Stimulated activated memory B cell treated with anti-CD40 and anti-IgM and Interleukin-4, amounts not matched to agents 10 μg/mL and 1 μg/mL and 100 μg/mL, for 72 hours (primary cell): Measurements from ENCODE around the gene UVSSA.
A peak's percentile ranks its signal among the peaks of the same experiment; 100 is the strongest.

Experiments used
- ATAC-seq: fragments of 150-1000 bp; cut with Tn5 transposase; 2 replicates; pipeline ENCODE4 v1.10.0; 2021
- H3K27ac Mint-ChIP-seq: one replicate; pipeline ENCODE4 v1.8.0; 2022; ENCODE audit warnings: mild to moderate bottlenecking, mixed read lengths
- H3K27me3 Mint-ChIP-seq: one replicate; pipeline ENCODE4 v1.8.0; 2022; ENCODE audit warnings: mixed read lengths
- H3K36me3 Mint-ChIP-seq: one replicate; pipeline ENCODE4 v1.8.0; 2022; ENCODE audit warnings: mixed read lengths
- H3K4me1 Mint-ChIP-seq: one replicate; pipeline ENCODE4 v1.8.0; 2022; ENCODE audit warnings: mixed read lengths
- H3K4me3 Mint-ChIP-seq: one replicate; pipeline ENCODE4 v1.8.0; 2022; ENCODE audit warnings: mild to moderate bottlenecking, moderate library complexity, mixed read lengths
- H3K9me3 Mint-ChIP-seq: one replicate; pipeline ENCODE4 v1.8.0; 2022; ENCODE audit warnings: mixed read lengths

The UVSSA gene

GRCh38 chr4:1360423-1361283 is 13.6 kb downstream of the UVSSA start:
- H3K27ac Mint-ChIP-seq = no peak overlapping the region
- no peak overlapping the region for H3K4me3 Mint-ChIP-seq
- no peak for ATAC-seq
- no peaks in the 10 kb centered on the region for H3K9me3 Mint-ChIP-seq
- H3K27me3 Mint-ChIP-seq = no peaks in the 10 kb centered on the region
- peaks cover 8% of the 10 kb centered on the region for H3K4me1 Mint-ChIP-seq
- H3K36me3 Mint-ChIP-seq = peaks cover 18% of the 10 kb centered on the region

- H3K27ac Mint-ChIP-seq = no peak overlapping the region
These were observed 14.4 kb downstream of the UVSSA start for GRCh38 chr4:1361431-1361830.

GRCh38 chr4:1362046-1362445 is 15.0 kb downstream of the UVSSA start:
- Mint-ChIP-seq H3K27me3 (no peaks in the 10 kb centered on the region), H3K9me3 (no peaks in the 10 kb centered on the region), H3K4me3 (no peak overlapping the region), H3K4me1 (peaks cover 9% of the 10 kb centered on the region), H3K36me3 (peaks cover 18% of the 10 kb centered on the region), H3K27ac (no peak overlapping the region)
- ATAC-seq = no peak

More at GRCh38 chr4:1361431-1361830, 14.4 kb downstream of the UVSSA start:
- H3K27me3 Mint-ChIP-seq = no peaks in the 10 kb centered on the region
- H3K4me3 Mint-ChIP-seq = no peak overlapping the region
- peaks cover 19% of the 10 kb centered on the region for H3K36me3 Mint-ChIP-seq
- peaks cover 10% of the 10 kb centered on the region for H3K4me1 Mint-ChIP-seq
- no peaks in the 10 kb centered on the region for H3K9me3 Mint-ChIP-seq
- no peak for ATAC-seq

GRCh38 chr4:1362521-1362920 is 15.5 kb downstream of the UVSSA start:
- ATAC-seq = no peak
- Mint-ChIP-seq H3K36me3 (peaks cover 20% of the 10 kb centered on the region), H3K4me1 (peaks cover 9% of the 10 kb centered on the region), H3K27me3 (no peaks in the 10 kb centered on the region), H3K4me3 (no peak overlapping the region), H3K9me3 (no peaks in the 10 kb centered on the region), H3K27ac (no peak overlapping the region)

- ATAC-seq = no peak
- Mint-ChIP-seq H3K27ac (no peak overlapping the region), H3K27me3 (no peaks in the 10 kb centered on the region), H3K9me3 (no peaks in the 10 kb centered on the region), H3K36me3 (peaks cover 23% of the 10 kb centered on the region), H3K4me1 (peaks cover 9% of the 10 kb centered on the region), H3K4me3 (no peak overlapping the region)
These were observed 16.5 kb downstream of the UVSSA start for GRCh38 chr4:1363513-1363912.

DNA sequence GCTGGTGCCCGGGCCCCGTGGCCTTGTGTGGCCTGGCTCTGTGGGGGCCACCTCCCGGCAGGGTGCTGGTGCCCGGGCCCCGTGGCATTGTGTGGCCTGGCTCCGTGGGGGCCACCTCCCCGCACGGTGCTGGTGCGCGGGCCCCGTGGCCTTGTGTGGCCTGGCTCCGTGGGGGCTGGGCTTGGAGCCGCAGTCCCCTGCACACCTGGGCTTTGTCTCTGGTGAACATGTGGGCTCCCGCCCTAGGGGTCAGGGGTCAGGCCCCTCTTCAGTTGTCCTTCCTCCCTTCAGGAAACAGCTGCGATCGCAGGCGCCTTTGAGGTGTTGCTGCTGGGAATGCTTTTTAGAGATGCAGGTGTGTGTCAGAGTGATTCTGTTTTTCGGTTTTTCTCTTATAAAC is 17.2 kb downstream of the UVSSA start:
- no peak for ATAC-seq
- peaks cover 9% of the 10 kb centered on the region for H3K4me1 Mint-ChIP-seq
- H3K27me3 Mint-ChIP-seq = no peaks in the 10 kb centered on the region
- H3K36me3 Mint-ChIP-seq = peaks cover 25% of the 10 kb centered on the region
- no peak overlapping the region for H3K4me3 Mint-ChIP-seq
- no peak overlapping the region for H3K27ac Mint-ChIP-seq
- H3K9me3 Mint-ChIP-seq = no peaks in the 10 kb centered on the region

DNA sequence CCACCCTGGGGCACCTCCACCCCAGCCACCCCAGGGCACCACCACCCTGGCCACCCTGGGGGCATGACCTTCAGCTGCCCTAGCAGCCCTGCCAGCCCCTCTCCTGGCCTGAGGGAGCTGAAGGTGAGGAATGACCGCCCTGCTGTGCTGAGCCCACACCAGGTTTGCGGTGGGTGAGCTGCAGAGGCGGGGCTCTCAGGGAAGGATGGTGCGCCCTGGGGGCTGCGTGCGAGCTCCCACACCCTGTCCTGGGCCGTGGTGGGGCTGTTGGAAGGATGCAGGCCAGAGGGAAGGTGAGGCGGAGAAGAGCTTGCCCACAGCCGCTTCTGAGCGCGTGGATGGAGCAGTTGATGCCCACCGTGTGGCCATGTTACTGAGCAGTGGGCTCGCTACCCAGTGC is 17.7 kb downstream of the UVSSA start:
- no peaks in the 10 kb centered on the region for H3K27me3 Mint-ChIP-seq
- no peak overlapping the region for H3K4me3 Mint-ChIP-seq
- H3K36me3 Mint-ChIP-seq = peaks cover 29% of the 10 kb centered on the region
- H3K4me1 Mint-ChIP-seq = peaks cover 9% of the 10 kb centered on the region
- H3K27ac Mint-ChIP-seq = no peak overlapping the region
- no peaks in the 10 kb centered on the region for H3K9me3 Mint-ChIP-seq
- no peak for ATAC-seq

DNA sequence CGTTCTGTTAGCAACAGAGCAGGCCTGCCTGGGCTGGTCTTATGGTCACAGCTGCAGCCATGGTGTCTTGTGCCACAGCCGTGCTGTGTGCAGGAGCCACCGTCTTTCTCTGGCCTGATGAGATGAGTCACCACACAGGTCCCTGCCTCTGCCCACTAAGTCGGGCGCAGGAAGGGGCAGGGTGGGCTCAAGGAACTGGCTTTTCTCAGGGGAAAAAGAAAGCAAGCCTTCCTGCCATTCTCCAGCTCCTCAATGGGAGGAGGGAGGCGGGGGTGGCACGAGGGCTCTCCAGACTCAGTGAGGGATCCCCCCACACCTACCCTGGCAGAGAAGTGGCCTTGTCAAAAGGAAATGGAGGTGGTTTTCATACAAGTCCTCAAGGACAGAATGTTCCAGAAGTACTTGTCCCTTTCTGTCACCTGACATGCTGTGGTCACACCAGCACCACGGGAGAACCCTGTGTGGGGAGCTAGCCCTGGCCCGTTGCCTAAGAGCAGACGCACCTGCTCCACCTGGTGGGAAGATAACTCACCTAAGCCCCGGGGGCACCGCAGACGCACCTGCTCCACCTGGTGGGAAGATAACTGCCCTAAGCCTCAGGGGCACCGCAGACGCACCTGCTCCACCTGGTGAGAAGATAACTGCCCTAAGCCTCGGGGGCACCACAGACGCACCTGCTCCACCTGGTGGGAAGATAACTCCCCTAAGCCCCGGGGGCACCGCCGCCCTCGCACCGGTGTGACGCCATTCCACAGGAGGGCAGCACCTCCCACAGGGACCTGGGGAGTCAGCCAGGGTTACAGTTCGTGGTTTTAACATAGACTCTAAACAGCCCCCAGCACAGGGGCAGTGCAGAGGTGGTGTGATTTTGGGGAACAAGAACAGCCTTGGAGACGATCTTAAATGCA is 18.5 kb downstream of the UVSSA start:
- Mint-ChIP-seq H3K4me1 (peaks cover 9% of the 10 kb centered on the region), H3K9me3 (no peaks in the 10 kb centered on the region), H3K36me3 (peaks cover 30% of the 10 kb centered on the region), H3K27me3 (no peaks in the 10 kb centered on the region), H3K27ac (peak overlapping the region; percentile 36), H3K4me3 (no peak overlapping the region)
- ATAC-seq = no peak

DNA sequence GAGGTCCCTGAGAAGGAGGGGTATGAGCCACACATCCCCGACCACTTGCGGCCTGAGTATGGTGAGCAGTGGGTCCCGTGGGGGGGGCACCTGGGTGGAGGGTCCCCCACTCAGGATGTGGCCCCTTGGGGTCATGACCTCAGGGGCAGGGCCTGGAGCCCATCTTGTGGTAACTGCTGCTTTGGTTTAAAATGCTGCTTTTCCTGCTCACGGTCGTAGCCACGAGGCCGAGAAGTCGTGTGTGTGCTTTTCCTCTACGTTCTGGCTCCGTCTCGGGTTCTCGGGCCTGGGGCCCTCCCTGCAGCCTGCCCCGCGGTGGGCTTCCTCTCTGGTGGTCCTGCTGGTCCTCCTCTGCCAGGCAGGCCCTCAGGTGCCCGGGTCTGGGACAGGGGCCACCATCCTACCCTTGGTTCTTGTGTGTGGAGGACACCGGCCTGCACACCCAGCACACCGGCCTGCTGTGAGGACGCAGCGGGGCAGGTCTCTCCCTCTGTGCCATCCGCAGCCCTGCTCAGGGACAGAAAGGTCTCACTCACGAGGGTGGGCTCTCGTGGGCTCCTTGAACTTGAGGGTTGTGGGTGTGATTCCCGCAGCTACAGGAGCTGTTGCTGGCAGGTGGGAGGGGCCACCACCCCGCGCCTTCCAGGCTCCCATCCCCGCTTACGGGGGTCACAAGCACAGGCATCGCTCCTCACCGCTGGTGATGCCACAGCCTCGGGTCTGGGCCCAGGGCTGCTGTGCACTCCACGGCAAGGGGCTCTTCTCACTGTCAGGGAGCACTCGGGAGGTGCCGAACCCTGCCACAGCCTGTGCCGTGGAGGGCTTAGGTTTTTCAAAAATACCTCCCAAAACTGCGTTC is 19.6 kb downstream of the UVSSA start:
- no peak for ATAC-seq
- peaks cover 40% of the 10 kb centered on the region for H3K36me3 Mint-ChIP-seq
- H3K27ac Mint-ChIP-seq = no peak overlapping the region
- no peaks in the 10 kb centered on the region for H3K9me3 Mint-ChIP-seq
- H3K4me3 Mint-ChIP-seq = no peak overlapping the region
- no peaks in the 10 kb centered on the region for H3K27me3 Mint-ChIP-seq
- peaks cover 9% of the 10 kb centered on the region for H3K4me1 Mint-ChIP-seq

GRCh38 chr4:1367230-1367935 is 20.4 kb downstream of the UVSSA start:
- Mint-ChIP-seq H3K9me3 (no peaks in the 10 kb centered on the region), H3K4me3 (no peak overlapping the region), H3K27me3 (no peaks in the 10 kb centered on the region), H3K27ac (no peak overlapping the region), H3K4me1 (peaks cover 9% of the 10 kb centered on the region), H3K36me3 (peaks cover 42% of the 10 kb centered on the region)
- ATAC-seq = no peak

GRCh38 chr4:1367936-1368289 is 20.9 kb downstream of the UVSSA start:
- Mint-ChIP-seq H3K9me3 (peaks cover 2% of the 10 kb centered on the region), H3K4me3 (no peak overlapping the region), H3K27me3 (no peaks in the 10 kb centered on the region), H3K27ac (no peak overlapping the region), H3K36me3 (peaks cover 47% of the 10 kb centered on the region), H3K4me1 (peaks cover 9% of the 10 kb centered on the region)
- no peak for ATAC-seq

DNA sequence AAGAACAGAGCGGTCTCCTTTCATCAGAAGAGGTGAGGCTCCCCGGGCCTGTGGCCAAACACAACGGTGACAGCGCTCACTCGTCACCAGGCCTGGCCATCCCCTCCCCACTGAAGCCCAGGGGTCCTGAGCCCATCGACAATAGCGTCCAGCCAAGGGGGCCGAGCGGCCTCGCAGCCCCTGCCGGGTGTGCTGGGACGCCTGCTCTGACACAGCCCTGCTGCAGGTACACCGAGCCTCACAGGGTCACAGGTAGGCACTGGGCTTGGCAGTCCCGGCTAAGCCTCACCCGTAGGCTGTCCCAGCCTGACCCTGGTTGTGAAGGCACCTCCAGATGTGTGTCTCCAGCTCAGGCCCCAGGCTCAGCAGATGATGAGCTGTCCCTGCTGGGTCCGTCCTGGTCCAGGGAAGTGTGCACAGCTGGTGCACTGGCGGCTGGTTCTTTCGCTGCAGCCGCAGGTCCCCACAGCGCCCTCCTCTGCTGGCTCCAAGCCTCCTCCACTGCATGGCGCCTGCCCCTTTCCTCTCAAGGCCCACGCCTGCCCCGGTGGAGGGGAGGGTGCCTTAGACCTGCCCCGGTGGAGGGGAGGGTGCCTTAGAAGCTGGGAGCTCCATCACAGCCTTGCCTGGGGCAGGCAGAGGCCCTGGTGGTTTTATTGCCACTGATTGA is 21.5 kb downstream of the UVSSA start:
- Mint-ChIP-seq H3K4me3 (no peak overlapping the region), H3K27me3 (no peaks in the 10 kb centered on the region), H3K27ac (no peak overlapping the region), H3K9me3 (peaks cover 2% of the 10 kb centered on the region), H3K4me1 (peaks cover 9% of the 10 kb centered on the region), H3K36me3 (peaks cover 54% of the 10 kb centered on the region)
- ATAC-seq = no peak

DNA sequence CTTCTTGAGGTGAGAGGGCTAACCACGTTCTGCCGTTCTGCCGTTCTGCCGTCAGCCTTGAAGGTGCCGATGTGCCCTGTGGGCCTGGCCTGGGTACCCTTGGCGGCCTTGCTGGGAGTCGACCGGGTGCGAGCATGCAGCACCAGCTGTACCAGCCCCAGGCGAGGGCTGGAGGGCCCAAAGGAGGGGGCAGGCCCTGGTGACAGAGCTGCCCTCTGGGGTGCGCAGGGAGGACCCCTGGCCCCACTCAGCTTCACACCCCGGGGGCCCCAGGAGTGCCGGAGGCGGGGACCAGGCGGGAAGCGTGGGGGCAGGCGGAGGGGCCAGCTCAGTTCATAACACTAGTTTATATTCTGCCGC is 22.1 kb downstream of the UVSSA start:
- Mint-ChIP-seq H3K4me1 (peaks cover 9% of the 10 kb centered on the region), H3K27ac (no peak overlapping the region), H3K27me3 (no peaks in the 10 kb centered on the region), H3K9me3 (peaks cover 2% of the 10 kb centered on the region), H3K36me3 (peaks cover 59% of the 10 kb centered on the region), H3K4me3 (no peak overlapping the region)
- ATAC-seq = peak; percentile 40

DNA sequence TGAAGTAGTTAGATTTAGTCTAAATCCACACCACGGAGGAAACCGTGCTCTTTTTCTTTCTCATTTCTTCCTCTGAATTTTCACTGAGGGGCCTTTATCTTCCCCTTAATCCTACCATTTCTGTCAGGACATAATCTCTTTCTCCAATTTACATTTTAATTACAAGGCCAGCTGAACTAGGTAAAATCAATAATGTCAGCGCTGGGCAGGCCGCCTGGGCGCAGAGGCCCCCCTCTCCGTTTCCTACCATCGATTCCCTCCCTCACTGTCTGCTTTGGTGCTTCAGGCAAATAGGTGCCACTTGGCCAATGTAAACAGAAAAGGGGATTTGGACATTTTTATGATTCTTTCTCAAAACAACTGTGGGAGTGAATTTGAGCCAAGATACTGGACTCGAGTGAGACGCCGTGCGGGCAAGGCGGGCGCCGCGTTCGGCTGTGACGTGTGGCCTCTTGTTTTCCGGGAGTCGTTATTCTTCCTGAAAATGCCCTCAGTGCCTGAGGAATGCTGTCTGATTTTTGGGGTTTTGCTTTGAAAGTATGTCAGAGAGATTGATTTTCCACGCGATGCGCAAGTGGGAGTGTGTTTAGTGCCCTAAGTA is 22.6 kb downstream of the UVSSA start:
- no peaks in the 10 kb centered on the region for H3K27me3 Mint-ChIP-seq
- H3K27ac Mint-ChIP-seq = no peak overlapping the region
- no peak for ATAC-seq

More for the DNA sequence above, 22.6 kb downstream of the UVSSA start:
- Mint-ChIP-seq H3K4me3 (no peak overlapping the region), H3K4me1 (peaks cover 9% of the 10 kb centered on the region), H3K9me3 (peaks cover 2% of the 10 kb centered on the region), H3K36me3 (peaks cover 61% of the 10 kb centered on the region)
